Testis (tissue), 2 donors: ENCODE data around the gene LRP1.

ENCODE experiments used
- POLR2A ChIP-seq: fragments of 450-650 bp; IDR thresholded peaks from one replicate; pipeline ENCODE4 v1.6.1; 2017; ENCODE audit warnings: antibody characterized with exemption, mild to moderate bottlenecking, moderate library complexity
- TF ChIP-seq, protein P1 (sequence below), 3 experiments: fragments of 450-650 bp in 2 of 3; fragments of 200-600 bp in 1 of 3; sonication (generic) in 1 of 3; IDR thresholded peaks; one replicate each; pipeline ENCODE4 v1.5.1; 2016 to 2019; ENCODE audit warnings: antibody characterized with exemption in 3 of 3, mild to moderate bottlenecking in 2 of 3, moderate library complexity in 1 of 3

DNA sequence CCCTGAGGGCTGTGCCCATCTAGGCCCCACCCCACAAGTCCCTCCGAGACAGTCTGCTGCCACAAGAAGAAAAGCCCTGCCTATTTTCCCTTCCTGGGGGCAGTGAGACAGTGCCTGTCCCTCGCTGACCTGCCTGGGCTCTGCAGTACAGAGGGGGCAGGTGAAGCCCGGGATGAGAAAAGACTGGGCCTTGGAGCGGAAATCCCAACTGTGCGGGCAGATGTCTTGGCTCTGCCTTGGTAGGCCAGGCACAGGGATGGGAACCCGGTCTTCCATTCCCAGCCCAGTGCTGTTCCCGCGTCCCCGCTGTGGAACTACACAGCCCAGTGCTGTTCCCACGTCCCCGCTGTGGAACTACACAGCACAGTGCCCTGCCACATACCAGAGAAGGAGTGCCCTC lies 75.5 kb downstream of the LRP1 start:
- TF ChIP-seq, protein P1, sequence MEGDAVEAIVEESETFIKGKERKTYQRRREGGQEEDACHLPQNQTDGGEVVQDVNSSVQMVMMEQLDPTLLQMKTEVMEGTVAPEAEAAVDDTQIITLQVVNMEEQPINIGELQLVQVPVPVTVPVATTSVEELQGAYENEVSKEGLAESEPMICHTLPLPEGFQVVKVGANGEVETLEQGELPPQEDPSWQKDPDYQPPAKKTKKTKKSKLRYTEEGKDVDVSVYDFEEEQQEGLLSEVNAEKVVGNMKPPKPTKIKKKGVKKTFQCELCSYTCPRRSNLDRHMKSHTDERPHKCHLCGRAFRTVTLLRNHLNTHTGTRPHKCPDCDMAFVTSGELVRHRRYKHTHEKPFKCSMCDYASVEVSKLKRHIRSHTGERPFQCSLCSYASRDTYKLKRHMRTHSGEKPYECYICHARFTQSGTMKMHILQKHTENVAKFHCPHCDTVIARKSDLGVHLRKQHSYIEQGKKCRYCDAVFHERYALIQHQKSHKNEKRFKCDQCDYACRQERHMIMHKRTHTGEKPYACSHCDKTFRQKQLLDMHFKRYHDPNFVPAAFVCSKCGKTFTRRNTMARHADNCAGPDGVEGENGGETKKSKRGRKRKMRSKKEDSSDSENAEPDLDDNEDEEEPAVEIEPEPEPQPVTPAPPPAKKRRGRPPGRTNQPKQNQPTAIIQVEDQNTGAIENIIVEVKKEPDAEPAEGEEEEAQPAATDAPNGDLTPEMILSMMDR (IDR thresholded peaks at IDR 0.05) = no peak
- no peak for TF ChIP-seq POLR2A
